ENCODE data around the gene BMP15.

Gene BMP15

GRCh38 chrX:50941638-50942037, 31.1 kb downstream of the BMP15 start:
- H3K27me3 Mint-ChIP-seq = no peaks in the 10 kb centered on the region
- no peak overlapping the region for H3K4me3 Mint-ChIP-seq
- no peaks in the 10 kb centered on the region for H3K4me1 Mint-ChIP-seq (ENCODE audit: low read depth)
- H3K27ac Mint-ChIP-seq = no peak overlapping the region
- H3K9me3 Mint-ChIP-seq = no peaks in the 10 kb centered on the region
- H3K36me3 Mint-ChIP-seq (ENCODE audit: low read depth) = no peaks in the 10 kb centered on the region

GRCh38 chrX:50942471-50942870, 31.9 kb downstream of the BMP15 start:
- no peak overlapping the region for H3K4me3 Mint-ChIP-seq
- H3K27ac Mint-ChIP-seq = no peak overlapping the region
- no peaks in the 10 kb centered on the region for H3K9me3 Mint-ChIP-seq
- H3K27me3 Mint-ChIP-seq = no peaks in the 10 kb centered on the region
- H3K4me1 Mint-ChIP-seq (ENCODE audit: low read depth) = no peaks in the 10 kb centered on the region
- H3K36me3 Mint-ChIP-seq (ENCODE audit: low read depth) = no peaks in the 10 kb centered on the region

GRCh38 chrX:50952406-50952805, 41.9 kb downstream of the BMP15 start:
- H3K9me3 Mint-ChIP-seq = peaks cover 6% of the 10 kb centered on the region

GRCh38 chrX:50953832-50954231, 43.3 kb downstream of the BMP15 start:
- H3K4me3 Mint-ChIP-seq = no peak overlapping the region
- H3K36me3 Mint-ChIP-seq (ENCODE audit: low read depth) = no peaks in the 10 kb centered on the region
- no peak overlapping the region for H3K27ac Mint-ChIP-seq
- H3K27me3 Mint-ChIP-seq = peaks cover 22% of the 10 kb centered on the region
- peaks cover 6% of the 10 kb centered on the region for H3K9me3 Mint-ChIP-seq
- no peaks in the 10 kb centered on the region for H3K4me1 Mint-ChIP-seq (ENCODE audit: low read depth)

More at GRCh38 chrX:50952406-50952805, 41.9 kb downstream of the BMP15 start:
- Mint-ChIP-seq H3K4me1 (ENCODE audit: low read depth) (no peaks in the 10 kb centered on the region), H3K27ac (no peak overlapping the region), H3K4me3 (no peak overlapping the region), H3K36me3 (ENCODE audit: low read depth) (no peaks in the 10 kb centered on the region), H3K27me3 (peaks cover 19% of the 10 kb centered on the region)

GRCh38 chrX:50962156-50962555, 51.6 kb downstream of the BMP15 start:
- no peaks in the 10 kb centered on the region for H3K9me3 Mint-ChIP-seq
- H3K27ac Mint-ChIP-seq = no peak overlapping the region
- H3K4me3 Mint-ChIP-seq = no peak overlapping the region
- H3K27me3 Mint-ChIP-seq = peaks cover 3% of the 10 kb centered on the region
- no peaks in the 10 kb centered on the region for H3K4me1 Mint-ChIP-seq (ENCODE audit: low read depth)
- H3K36me3 Mint-ChIP-seq (ENCODE audit: low read depth) = no peaks in the 10 kb centered on the region

GRCh38 chrX:50963842-50964241, 53.3 kb downstream of the BMP15 start:
- H3K4me3 Mint-ChIP-seq = no peak overlapping the region
- no peak overlapping the region for H3K27ac Mint-ChIP-seq
- no peaks in the 10 kb centered on the region for H3K36me3 Mint-ChIP-seq (ENCODE audit: low read depth)
- H3K4me1 Mint-ChIP-seq (ENCODE audit: low read depth) = no peaks in the 10 kb centered on the region
- no peaks in the 10 kb centered on the region for H3K9me3 Mint-ChIP-seq
- no peaks in the 10 kb centered on the region for H3K27me3 Mint-ChIP-seq

Data from stimulated activated naive CD8-positive, alpha-beta T cell treated with anti-CD3 and anti-CD28 coated beads, Interleukin-15, Interleukin-2, amounts not matched to agents 100 ng/mL and 50 ng/mL, for 24 hours (primary cell).